ENCODE measurements around the gene SFMBT2. TPM values are rescaled to one million over a fixed set of nuclear protein-coding genes. Genes with fewer than 3 reads are reported as not detected.

Gene SFMBT2
- total RNA-seq, 1 experiment from 2014 or later, result not detected

GRCh38 chr10:7157091-7157490 lies 253.7 kb downstream of the SFMBT2 start:
- BruUV-seq (replicated peaks), result no TSS peak
- Mint-ChIP-seq H3K36me3 (ENCODE audit: insufficient read depth, unreplicated experiment) (no peaks in the 10 kb centered on the region), H3K27me3 (ENCODE audit: insufficient read depth, unreplicated experiment) (peaks cover 13% of the 10 kb centered on the region), H3K4me3 (ENCODE audit: unreplicated experiment) (no peak overlapping the region), H3K27ac (ENCODE audit: unreplicated experiment) (no peak overlapping the region), H3K4me1 (ENCODE audit: low read depth, unreplicated experiment) (no peaks in the 10 kb centered on the region), H3K9me3 (ENCODE audit: unreplicated experiment) (peaks cover 7% of the 10 kb centered on the region)
- intact Hi-C loops (cut with micrococcal nuclease; ENCODE audit: unreplicated experiment), result no loop called here
- POLR2A ChIA-PET, result no interaction called here
- Histone ChIP-seq H3K9me3 (no peaks in the 10 kb centered on the region), H3K36me3 (ENCODE audit: control insufficient read depth, insufficient read depth, low read length) (no peaks in the 10 kb centered on the region), H3K4me3 (ENCODE audit: low read depth, low read length) (no peak overlapping the region), H3K27me3 (replicated peaks; ENCODE audit: control insufficient read depth, insufficient read depth, low read length) (no peaks in the 10 kb centered on the region), H3K4me1 (no peaks in the 10 kb centered on the region)
- no peak for DNase-seq
- no peak for TF ChIP-seq CTCF (IDR thresholded peaks at IDR 0.05; ENCODE audit: insufficient read depth in 1 of 2, low read depth in 1 of 2, low read length in 1 of 2, severe bottlenecking in 1 of 2, unreplicated experiment in 1 of 2)
- CTCF ChIA-PET, result no interaction called here

GRCh38 chr10:7153750-7154149 lies 257.1 kb downstream of the SFMBT2 start:
- no TSS peak for BruUV-seq (replicated peaks)
- Histone ChIP-seq H3K4me1 (no peaks in the 10 kb centered on the region), H3K4me3 (ENCODE audit: low read depth, low read length) (no peak overlapping the region), H3K9me3 (no peaks in the 10 kb centered on the region), H3K27me3 (replicated peaks; ENCODE audit: control insufficient read depth, insufficient read depth, low read length) (no peaks in the 10 kb centered on the region), H3K36me3 (ENCODE audit: control insufficient read depth, insufficient read depth, low read length) (no peaks in the 10 kb centered on the region)
- no peak for TF ChIP-seq CTCF (IDR thresholded peaks at IDR 0.05; ENCODE audit: insufficient read depth in 1 of 2, low read depth in 1 of 2, low read length in 1 of 2, severe bottlenecking in 1 of 2, unreplicated experiment in 1 of 2)
- POLR2A ChIA-PET, result no interaction called here
- no peak for DNase-seq
- intact Hi-C loops (cut with micrococcal nuclease; ENCODE audit: unreplicated experiment), result no loop called here
- Mint-ChIP-seq H3K27ac (ENCODE audit: unreplicated experiment) (no peak overlapping the region), H3K4me3 (ENCODE audit: unreplicated experiment) (no peak overlapping the region), H3K9me3 (ENCODE audit: unreplicated experiment) (peaks cover 10% of the 10 kb centered on the region), H3K36me3 (ENCODE audit: insufficient read depth, unreplicated experiment) (no peaks in the 10 kb centered on the region), H3K4me1 (ENCODE audit: low read depth, unreplicated experiment) (no peaks in the 10 kb centered on the region), H3K27me3 (ENCODE audit: insufficient read depth, unreplicated experiment) (peaks cover 6% of the 10 kb centered on the region)
- CTCF ChIA-PET, result no interaction called here

GRCh38 chr10:7152982-7153381 lies 257.9 kb downstream of the SFMBT2 start:
- Histone ChIP-seq H3K27me3 (replicated peaks; ENCODE audit: control insufficient read depth, insufficient read depth, low read length) (no peaks in the 10 kb centered on the region), H3K4me1 (no peaks in the 10 kb centered on the region), H3K36me3 (ENCODE audit: control insufficient read depth, insufficient read depth, low read length) (no peaks in the 10 kb centered on the region), H3K4me3 (ENCODE audit: low read depth, low read length) (no peak overlapping the region), H3K9me3 (no peaks in the 10 kb centered on the region)
- ChIA-PET CTCF (no interaction called here), POLR2A (no interaction called here)
- no peak for DNase-seq
- Mint-ChIP-seq H3K36me3 (ENCODE audit: insufficient read depth, unreplicated experiment) (no peaks in the 10 kb centered on the region), H3K4me3 (ENCODE audit: unreplicated experiment) (no peak overlapping the region), H3K27me3 (ENCODE audit: insufficient read depth, unreplicated experiment) (peaks cover 2% of the 10 kb centered on the region), H3K4me1 (ENCODE audit: low read depth, unreplicated experiment) (no peaks in the 10 kb centered on the region), H3K27ac (ENCODE audit: unreplicated experiment) (no peak overlapping the region), H3K9me3 (ENCODE audit: unreplicated experiment) (peaks cover 10% of the 10 kb centered on the region)
- intact Hi-C loops (cut with micrococcal nuclease; ENCODE audit: unreplicated experiment), result no loop called here
- BruUV-seq (replicated peaks), result no TSS peak
- TF ChIP-seq CTCF (IDR thresholded peaks at IDR 0.05; ENCODE audit: insufficient read depth in 1 of 2, low read depth in 1 of 2, low read length in 1 of 2, severe bottlenecking in 1 of 2, unreplicated experiment in 1 of 2), result no peak

Data from Caco-2 (cell line).